ENCODE data around the gene TARM1. TPM values are rescaled to one million over a fixed set of nuclear protein-coding genes. Genes with fewer than 3 reads are reported as not detected.
"Not testable (repeated sequence)": the region's sequence is repeated elsewhere in the genome, so short reads cannot be mapped to it uniquely, and the experiment has no call there.

Gene TARM1
- total and polyA plus RNA-seq, 2 of the 8 experiments (the other 6 are each of a cell fraction or from before 2014, with no cell fraction given): not detected

DNA sequence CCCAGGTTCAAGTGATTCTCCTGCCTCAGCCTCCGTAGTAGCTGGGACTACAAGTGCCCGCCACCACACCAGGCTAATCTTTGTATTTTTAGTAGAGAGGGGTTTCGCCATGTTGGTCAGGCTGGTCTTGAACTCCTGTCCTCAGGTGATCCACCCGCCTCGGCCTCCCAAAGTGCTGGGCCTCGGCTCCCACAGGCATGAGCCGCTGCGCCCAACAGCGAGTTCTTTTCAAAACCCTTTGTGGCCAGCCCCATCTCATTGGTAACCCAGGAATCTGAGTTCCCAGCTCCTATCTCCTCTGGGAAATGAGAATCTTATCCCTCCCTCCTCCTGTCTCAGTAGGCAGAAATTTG, 18.7 kb upstream of the TARM1 start:
- H3K4me3 ChIP-seq (ENCODE audit: extremely low read depth in 1 of 4, insufficient read depth in 2 of 4, low read depth in 3 of 4, low read length in 4 of 4); H2BK12ac ChIP-seq (ENCODE audit: low read depth, low read length); FAIRE-seq; H3K18ac ChIP-seq (ENCODE audit: extremely low read depth, low read length); H3K4me2 ChIP-seq (ENCODE audit: insufficient read depth in 1 of 2, low read depth in 2 of 2, low read length in 2 of 2); H2BK120ac ChIP-seq (replicated peaks; ENCODE audit: low read depth, low read length); H3K56ac ChIP-seq (replicated peaks; ENCODE audit: insufficient read length, low read depth, low read length); H3K27ac ChIP-seq (ENCODE audit: low read depth, low read length); H2AK5ac ChIP-seq (ENCODE audit: low read depth, low read length); H3K9ac ChIP-seq (replicated peaks in 1 of 4; ENCODE audit: extremely low read depth in 1 of 4, low read depth in 3 of 4, low read length in 3 of 4); H2BK5ac ChIP-seq (ENCODE audit: low read depth, low read length); H4K8ac ChIP-seq (ENCODE audit: extremely low read depth, insufficient read depth, low read length); H2BK15ac ChIP-seq (ENCODE audit: low read length); CTCF ChIA-PET (ENCODE audit: partially characterized antibody); H4K20me1 ChIP-seq (replicated peaks in 1 of 2; ENCODE audit: control insufficient read depth in 1 of 2, insufficient read depth in 2 of 2, low read length in 2 of 2); H3K23ac ChIP-seq (ENCODE audit: insufficient read length); DNase-seq (ENCODE audit: low read depth in 1 of 2, low spot score in 2 of 2); H3K4me1 ChIP-seq (replicated peaks in 1 of 4; ENCODE audit: control insufficient read depth in 3 of 4, insufficient read depth in 4 of 4, low read length in 3 of 4); H4K91ac ChIP-seq (replicated peaks; ENCODE audit: insufficient read length, low read length); H3K9me3 ChIP-seq (ENCODE audit: insufficient read depth in 2 of 2, low read depth in 1 of 2, low read length in 1 of 2); H3K36me3 ChIP-seq (ENCODE audit: control insufficient read depth in 2 of 4, insufficient read depth in 4 of 4, low read length in 3 of 4); H2AFZ ChIP-seq (ENCODE audit: low read length); H3K79me1 ChIP-seq (ENCODE audit: low read depth, low read length); H4K5ac ChIP-seq (ENCODE audit: insufficient read length, low read depth, low read length); H3K4ac ChIP-seq (replicated peaks; ENCODE audit: insufficient read length, low read depth, low read length); H3K14ac ChIP-seq (ENCODE audit: insufficient read length); H2BK20ac ChIP-seq (ENCODE audit: low read length): not testable (repeated sequence)
- POLR2A ChIA-PET (ENCODE audit: partially characterized antibody): interaction anchor here (1.0 to 6.1 kb wide), 5 partner anchors 11 to 119 kb away, joined by 3 to 37 read pairs (median 4); partner anchors contain the start of genes PRPF31, RPS9 and TFPT
- H3K27me3 ChIP-seq (replicated peaks in 1 of 4; ENCODE audit: control insufficient read depth in 3 of 4, extremely low read depth in 1 of 4, insufficient read depth in 3 of 4, low read length in 3 of 4): peaks cover 5 to 23% (median 14%) of the 10 kb centered on the region in 4 experiments; a peak in 6 of 7 replicates
- peaks cover 0 to 13% of the 10 kb centered on the region in 2 experiments; a peak in 2 of 4 replicates for H3K79me2 ChIP-seq (ENCODE audit: control insufficient read depth in 1 of 2, insufficient read depth in 2 of 2, low read length in 2 of 2)
- H3K23me2 ChIP-seq (ENCODE audit: low read depth, low read length): peaks cover 18% of the 10 kb centered on the region
- 85% methylated on average over 9 of the region's 9 CpGs; no CpG with 5 or more reads in 1 of the 2 experiments for WGBS, 2 experiments (ENCODE audit: extremely low coverage in 1 of 2, insufficient coverage in 1 of 2, insufficient read length in 1 of 2, insufficient replicate concordance in 2 of 2, low coverage in 1 of 2, low lambda C conversion rate in 2 of 2, missing lambda C conversion rate in 1 of 2)
